ENCODE measurements around the gene C2orf72. TPM values are rescaled to one million over a fixed set of nuclear protein-coding genes. Genes with fewer than 3 reads are reported as not detected.

The C2orf72 gene
- total RNA-seq, 1 experiment from 2014 or later = not detected

DNA sequence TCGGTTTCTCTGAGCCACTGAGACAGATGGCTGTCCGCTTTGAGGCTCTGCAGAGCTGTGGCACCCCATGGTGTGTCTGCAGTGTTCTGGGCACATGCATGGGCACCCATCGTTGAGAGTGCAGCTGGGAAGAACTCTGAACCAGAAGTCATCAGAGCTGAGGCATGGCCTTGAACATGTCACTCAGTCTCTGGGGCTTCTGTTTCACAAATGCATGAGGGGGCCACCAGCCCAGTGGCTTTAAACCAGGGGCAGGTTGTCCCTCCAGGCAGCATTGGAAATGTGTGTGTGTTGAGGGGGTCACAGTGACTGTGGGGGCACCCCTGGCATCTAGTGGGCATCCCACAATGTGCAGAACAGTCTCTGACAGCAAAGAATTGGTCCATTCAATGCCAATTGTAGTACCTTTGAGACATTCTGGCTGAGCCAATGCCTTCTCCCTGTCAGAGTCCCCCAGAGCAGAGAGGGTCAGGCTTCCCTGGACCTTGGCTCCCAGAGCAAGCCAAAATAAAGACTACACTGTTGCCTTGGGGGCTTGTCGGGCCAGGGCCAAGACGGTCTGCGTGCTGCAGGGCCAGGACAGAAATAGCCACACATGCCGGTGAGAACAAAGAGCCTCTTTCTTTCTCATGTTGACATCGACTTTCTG, 10.1 kb downstream of the C2orf72 start:
- BruUV-seq (replicated peaks) = no TSS peak
- CTCF ChIA-PET = no interaction called here
- POLR2A ChIA-PET (ENCODE audit: unreplicated experiment) = no interaction called here

DNA sequence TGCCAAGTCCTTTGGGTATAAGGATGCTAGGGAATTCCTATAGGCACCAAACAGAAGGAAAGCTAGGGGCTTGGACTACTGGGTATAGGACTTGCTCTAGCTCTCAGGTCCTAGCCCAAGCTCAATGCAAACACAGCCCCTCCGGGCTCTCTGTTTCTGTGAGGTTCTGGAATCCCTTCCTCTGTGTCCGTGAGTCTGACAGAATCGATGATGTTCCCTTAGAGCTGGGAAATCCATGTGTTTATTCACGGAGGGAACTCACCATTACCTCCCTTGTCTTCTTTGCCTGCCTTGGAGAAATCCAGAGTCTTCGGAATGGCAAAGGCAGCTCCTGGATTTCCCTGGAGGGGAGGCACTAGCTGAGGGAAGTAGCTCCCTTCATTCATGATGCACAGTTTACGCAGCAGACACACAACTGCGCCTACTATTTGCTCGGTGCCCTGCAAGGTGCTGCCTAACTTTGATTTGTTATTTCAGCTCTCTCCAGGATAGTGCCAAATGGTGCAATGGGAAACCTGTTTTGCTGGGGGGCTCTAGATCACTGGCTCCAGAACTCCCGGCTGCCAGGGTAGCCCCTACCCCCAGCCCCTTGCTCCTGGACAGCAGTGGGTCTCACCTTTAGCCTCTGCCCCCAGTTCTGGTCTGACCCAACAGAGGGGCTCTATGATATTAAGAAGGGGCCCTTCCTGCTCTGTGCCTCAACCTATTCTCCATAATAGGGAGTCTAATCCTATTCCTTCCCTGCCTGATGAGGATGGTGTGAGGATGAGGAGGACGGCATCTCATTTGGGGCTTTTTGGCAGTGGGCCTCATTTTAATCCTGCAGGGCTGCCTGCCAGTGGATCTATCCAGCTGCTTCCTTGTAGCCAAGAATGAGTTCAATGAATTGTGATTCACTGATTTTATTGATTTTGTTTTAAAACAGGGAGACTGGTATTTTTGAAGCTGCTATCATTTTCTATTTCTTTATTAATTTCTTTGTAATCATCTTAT, 10.9 kb downstream of the C2orf72 start:
- Histone ChIP-seq H3K4me2 (no peak overlapping the region), H3K36me3 (ENCODE audit: low read depth) (no peaks in the 10 kb centered on the region), H3K9me3 (ENCODE audit: insufficient read depth, low read depth) (no peaks in the 10 kb centered on the region), H3K4me1 (replicated peaks; ENCODE audit: insufficient read depth) (no peaks in the 10 kb centered on the region), H3F3A (ENCODE audit: insufficient read depth, low read depth) (no peaks in the 10 kb centered on the region), H3K9me2 (ENCODE audit: insufficient read depth) (no peaks in the 10 kb centered on the region), H4K20me1 (ENCODE audit: insufficient read depth) (no peaks in the 10 kb centered on the region), H3K79me2 (ENCODE audit: low read depth) (no peaks in the 10 kb centered on the region), H3K4me3 (no peak overlapping the region), H3K27me3 (ENCODE audit: insufficient read depth, low read depth) (peaks cover 16% of the 10 kb centered on the region; the same call in 1 of the 2 replicates), H2AFZ (no peak overlapping the region), H3K27ac (no peak overlapping the region)
- no TSS peak for BruUV-seq (replicated peaks)
- POLR2A ChIA-PET (ENCODE audit: unreplicated experiment) = no interaction called here
- no peak for DNase-seq
- TF ChIP-seq, protein P1, sequence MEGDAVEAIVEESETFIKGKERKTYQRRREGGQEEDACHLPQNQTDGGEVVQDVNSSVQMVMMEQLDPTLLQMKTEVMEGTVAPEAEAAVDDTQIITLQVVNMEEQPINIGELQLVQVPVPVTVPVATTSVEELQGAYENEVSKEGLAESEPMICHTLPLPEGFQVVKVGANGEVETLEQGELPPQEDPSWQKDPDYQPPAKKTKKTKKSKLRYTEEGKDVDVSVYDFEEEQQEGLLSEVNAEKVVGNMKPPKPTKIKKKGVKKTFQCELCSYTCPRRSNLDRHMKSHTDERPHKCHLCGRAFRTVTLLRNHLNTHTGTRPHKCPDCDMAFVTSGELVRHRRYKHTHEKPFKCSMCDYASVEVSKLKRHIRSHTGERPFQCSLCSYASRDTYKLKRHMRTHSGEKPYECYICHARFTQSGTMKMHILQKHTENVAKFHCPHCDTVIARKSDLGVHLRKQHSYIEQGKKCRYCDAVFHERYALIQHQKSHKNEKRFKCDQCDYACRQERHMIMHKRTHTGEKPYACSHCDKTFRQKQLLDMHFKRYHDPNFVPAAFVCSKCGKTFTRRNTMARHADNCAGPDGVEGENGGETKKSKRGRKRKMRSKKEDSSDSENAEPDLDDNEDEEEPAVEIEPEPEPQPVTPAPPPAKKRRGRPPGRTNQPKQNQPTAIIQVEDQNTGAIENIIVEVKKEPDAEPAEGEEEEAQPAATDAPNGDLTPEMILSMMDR (conservative IDR thresholded peaks at IDR 0.05) = no peak
- no peak for TF ChIP-seq EZH2 (IDR thresholded peaks at IDR 0.05; ENCODE audit: low read depth)
- CTCF ChIA-PET = no interaction called here
- intact Hi-C loops (cut with micrococcal nuclease; ENCODE audit: unreplicated experiment) = no loop called here

More for the DNA sequence above, 10.1 kb downstream of the C2orf72 start:
- Histone ChIP-seq H3K4me1 (replicated peaks; ENCODE audit: insufficient read depth) (no peaks in the 10 kb centered on the region), H3K4me2 (no peak overlapping the region), H3K9me3 (ENCODE audit: insufficient read depth, low read depth) (no peaks in the 10 kb centered on the region), H4K20me1 (ENCODE audit: insufficient read depth) (no peaks in the 10 kb centered on the region), H3K36me3 (ENCODE audit: low read depth) (no peaks in the 10 kb centered on the region), H2AFZ (no peak overlapping the region), H3K27ac (no peak overlapping the region), H3K4me3 (no peak overlapping the region), H3K79me2 (ENCODE audit: low read depth) (no peaks in the 10 kb centered on the region), H3F3A (ENCODE audit: insufficient read depth, low read depth) (no peaks in the 10 kb centered on the region), H3K9me2 (ENCODE audit: insufficient read depth) (no peaks in the 10 kb centered on the region), H3K27me3 (ENCODE audit: insufficient read depth, low read depth) (peaks cover 16% of the 10 kb centered on the region; the same call in 1 of the 2 replicates)
- intact Hi-C loops (cut with micrococcal nuclease; ENCODE audit: unreplicated experiment) = no loop called here
- TF ChIP-seq, protein P1 (conservative IDR thresholded peaks at IDR 0.05) = no peak
- TF ChIP-seq EZH2 (IDR thresholded peaks at IDR 0.05; ENCODE audit: low read depth) = no peak
- no peak for DNase-seq

DNA sequence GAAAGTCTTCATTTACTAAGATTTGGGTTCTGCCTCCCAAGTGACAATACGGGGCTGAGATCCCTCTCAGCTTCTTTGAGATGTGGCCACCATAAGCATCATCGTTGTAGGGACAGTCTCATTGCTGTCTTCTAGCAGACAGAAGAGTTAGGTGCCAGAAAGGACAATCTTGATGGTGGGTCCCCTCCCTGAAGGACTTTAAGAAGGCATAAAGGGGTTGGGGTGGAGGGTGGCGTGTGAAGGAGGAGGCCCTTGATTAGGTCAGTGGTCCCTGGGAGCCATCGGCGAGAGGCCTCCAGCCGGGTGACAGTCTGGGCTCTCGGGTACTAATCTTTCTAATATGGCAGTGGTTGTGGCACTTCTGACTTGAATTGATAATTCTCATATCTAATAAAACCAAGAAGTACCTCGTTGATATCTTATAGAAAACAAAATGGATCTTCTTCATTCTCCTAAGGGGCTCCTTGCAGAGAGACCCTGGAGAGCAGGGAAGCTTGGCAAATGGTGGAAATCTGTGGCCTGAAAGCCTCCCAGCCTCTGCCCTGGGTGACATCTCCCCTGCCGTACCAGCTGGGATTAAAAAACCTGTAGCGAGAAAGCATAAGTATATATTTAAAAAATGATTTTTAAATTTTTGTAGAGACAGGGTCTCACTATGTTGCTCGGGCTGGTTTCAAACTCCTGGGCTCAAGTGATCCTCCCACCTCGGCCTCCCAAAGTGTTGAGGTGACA, 12.1 kb downstream of the C2orf72 start:
- no peak for TF ChIP-seq EZH2 (IDR thresholded peaks at IDR 0.05; ENCODE audit: low read depth)
- TF ChIP-seq, protein P1 (conservative IDR thresholded peaks at IDR 0.05) = no peak
- BruUV-seq (replicated peaks) = no TSS peak
- no peaks in the 10 kb centered on the region for H4K20me1 ChIP-seq (ENCODE audit: insufficient read depth)
- H3K36me3 ChIP-seq (ENCODE audit: low read depth) = no peaks in the 10 kb centered on the region
- no peak overlapping the region for H3K27ac ChIP-seq
- H3K79me2 ChIP-seq (ENCODE audit: low read depth) = no peaks in the 10 kb centered on the region
- no peaks in the 10 kb centered on the region for H3F3A ChIP-seq (ENCODE audit: insufficient read depth, low read depth)
- H3K27me3 ChIP-seq (ENCODE audit: insufficient read depth, low read depth) = peaks cover 16% of the 10 kb centered on the region; the same call in 1 of the 2 replicates
- no peaks in the 10 kb centered on the region for H3K9me3 ChIP-seq (ENCODE audit: insufficient read depth, low read depth)
- no peak for DNase-seq
- POLR2A ChIA-PET (ENCODE audit: unreplicated experiment) = no interaction called here
- no peak overlapping the region for H3K4me2 ChIP-seq
- no peaks in the 10 kb centered on the region for H3K4me1 ChIP-seq (replicated peaks; ENCODE audit: insufficient read depth)
- no peak overlapping the region for H3K4me3 ChIP-seq
- no peak overlapping the region for H2AFZ ChIP-seq
- CTCF ChIA-PET = no interaction called here
- H3K9me2 ChIP-seq (ENCODE audit: insufficient read depth) = no peaks in the 10 kb centered on the region
- intact Hi-C loops (cut with micrococcal nuclease; ENCODE audit: unreplicated experiment) = no loop called here

Data from PC-9 (cell line).